Caco-2 (cell line): Measurements from ENCODE around the gene NFASC. TPM values are rescaled to one million over a fixed set of nuclear protein-coding genes. Genes with fewer than 3 reads are reported as not detected.

Experiments used
- BruUV-seq: library from RNA; stranded (reverse); fragments of 400-500 nt; replicated peaks from 2 replicates; lab custom pipeline; 2021; lab: Mats Ljungman, UMichigan
- CTCF ChIA-PET: fragments of 300-600 bp; sonication (Branson Sonifier 250); formaldehyde crosslinking; loops from one replicate; lab custom pipeline; 2022; ENCODE audit warnings: antibody characterized with exemption; lab: Charles Lee
- POLR2A ChIA-PET: fragments of 300-600 bp; sonication (Branson Sonifier 250); formaldehyde crosslinking; loops from one replicate; lab custom pipeline; 2022; ENCODE audit warnings: antibody characterized with exemption; lab: Charles Lee
- DNase-seq, 2 experiments: peaks; one replicate each; pipeline versions ENCODE4 v3.0.0 to v3.0.0-alpha.2; 2020 to 2022
- H3K27me3 ChIP-seq: replicated peaks from 2 replicates; pipeline ENCODE4 v1.6.0; 2011; ENCODE audit warnings: low read length; ENCODE audit not compliant: control insufficient read depth, insufficient read depth
- H3K36me3 ChIP-seq: 2 replicates; pipeline ENCODE4 v1.5.1; 2011; ENCODE audit warnings: low read length; ENCODE audit not compliant: control insufficient read depth, insufficient read depth
- H3K4me1 ChIP-seq: fragments of 250-450 bp; sonication (Bioruptor Pico); 2 replicates; pipeline ENCODE4 v1.5.1; 2020; ENCODE audit warnings: mild to moderate bottlenecking
- H3K4me3 ChIP-seq: 2 replicates; pipeline ENCODE4 v1.5.1; 2011; ENCODE audit warnings: low read depth, mild to moderate bottlenecking, control low read depth, low read length
- H3K9me3 ChIP-seq: fragments of 250-450 bp; sonication (Bioruptor Pico); 2 replicates; pipeline ENCODE4 v1.5.1; 2020; ENCODE audit warnings: mild to moderate bottlenecking, moderate library complexity
- H3K27ac Mint-ChIP-seq: one replicate; pipeline ENCODE4 v1.8.0; 2022; ENCODE audit warnings: mixed read lengths; ENCODE audit not compliant: unreplicated experiment
- H3K27me3 Mint-ChIP-seq: one replicate; pipeline ENCODE4 v1.8.0; 2022; ENCODE audit warnings: mixed read lengths; ENCODE audit not compliant: insufficient read depth, unreplicated experiment
- H3K36me3 Mint-ChIP-seq: one replicate; pipeline ENCODE4 v1.8.0; 2022; ENCODE audit warnings: mild to moderate bottlenecking, mixed read lengths; ENCODE audit not compliant: insufficient read depth, unreplicated experiment
- H3K4me1 Mint-ChIP-seq: one replicate; pipeline ENCODE4 v1.8.0; 2022; ENCODE audit warnings: low read depth, mixed read lengths; ENCODE audit not compliant: unreplicated experiment
- H3K4me3 Mint-ChIP-seq: one replicate; pipeline ENCODE4 v1.8.0; 2022; ENCODE audit warnings: mild to moderate bottlenecking, moderate library complexity, mixed read lengths; ENCODE audit not compliant: unreplicated experiment
- H3K9me3 Mint-ChIP-seq: one replicate; pipeline ENCODE4 v1.8.0; 2022; ENCODE audit warnings: mixed read lengths; ENCODE audit not compliant: unreplicated experiment
- CTCF ChIP-seq, 2 experiments: fragments of 200-600 bp in 1 of 2; IDR thresholded peaks; 1 replicate in 1 of 2; 2 replicates in 1 of 2; pipeline versions ENCODE4 v1.5.1 to v1.8.0; 2011 to 2022; ENCODE audit warnings: antibody characterized with exemption in 1 of 2, control low read depth in 1 of 2, inconsistent platforms in 1 of 2, low read depth in 1 of 2, low read length in 1 of 2, mild to moderate bottlenecking in 1 of 2, moderate library complexity in 1 of 2; ENCODE audit not compliant: insufficient read depth in 1 of 2, severe bottlenecking in 1 of 2, unreplicated experiment in 1 of 2
- intact Hi-C: fragments of 100-400 bp; cut with micrococcal nuclease; formaldehyde crosslinking; loops from one replicate; pipeline ENCODE4 v1.10.0; 2022; ENCODE audit not compliant: unreplicated experiment
- total RNA-seq: library from RNA; stranded (reverse); gene quantifications from 2 replicates; pipeline ENCODE4 v1.2.3, GENCODE V29; 2022

The NFASC gene
- total RNA-seq, 1 experiment from 2014 or later, result 1.3 TPM

GRCh38 chr1:205017001-205017400 lies 146.3 kb downstream of the NFASC start:
- DNase-seq, result no peak
- CTCF ChIA-PET, result no interaction called here
- H3K4me1 ChIP-seq, result no peaks in the 10 kb centered on the region
- BruUV-seq, result no TSS peak
- H3K9me3 Mint-ChIP-seq, result no peaks in the 10 kb centered on the region
- H3K36me3 Mint-ChIP-seq, result no peaks in the 10 kb centered on the region
- no peak overlapping the region for H3K27ac Mint-ChIP-seq
- H3K4me3 ChIP-seq, result no peak overlapping the region
- H3K4me3 Mint-ChIP-seq, result no peak overlapping the region
- H3K27me3 Mint-ChIP-seq, result peaks cover 8% of the 10 kb centered on the region
- POLR2A ChIA-PET, result no interaction called here
- intact Hi-C loops, result no loop called here
- no peak for TF ChIP-seq CTCF (IDR thresholded peaks at IDR 0.05; ENCODE audit: insufficient read depth in 1 of 2, low read depth in 1 of 2, low read length in 1 of 2, severe bottlenecking in 1 of 2, unreplicated experiment in 1 of 2)
- H3K27me3 ChIP-seq, result peaks cover 2% of the 10 kb centered on the region; the same call in 1 of the 2 replicates
- H3K36me3 ChIP-seq, result no peaks in the 10 kb centered on the region
- H3K4me1 Mint-ChIP-seq, result no peaks in the 10 kb centered on the region
- no peaks in the 10 kb centered on the region for H3K9me3 ChIP-seq

GRCh38 chr1:205017766-205018165 lies 147.1 kb downstream of the NFASC start:
- POLR2A ChIA-PET, result no interaction called here
- CTCF ChIA-PET, result interaction anchor here (1.5 kb wide), 1 partner anchor 44 kb away, joined by 4 read pairs; no protein-coding TSS in a partner anchor
- BruUV-seq, result no TSS peak

GRCh38 chr1:205018381-205018780 lies 147.7 kb downstream of the NFASC start:
- Mint-ChIP-seq H3K36me3 (no peaks in the 10 kb centered on the region), H3K4me1 (no peaks in the 10 kb centered on the region), H3K27ac (no peak overlapping the region), H3K4me3 (no peak overlapping the region), H3K27me3 (peaks cover 12% of the 10 kb centered on the region), H3K9me3 (no peaks in the 10 kb centered on the region)
- intact Hi-C loops, result no loop called here
- TF ChIP-seq CTCF (IDR thresholded peaks at IDR 0.05; ENCODE audit: insufficient read depth in 1 of 2, low read depth in 1 of 2, low read length in 1 of 2, severe bottlenecking in 1 of 2, unreplicated experiment in 1 of 2), result no peak
- Histone ChIP-seq H3K36me3 (no peaks in the 10 kb centered on the region), H3K4me3 (no peak overlapping the region), H3K4me1 (no peaks in the 10 kb centered on the region), H3K9me3 (no peaks in the 10 kb centered on the region), H3K27me3 (peaks cover 2% of the 10 kb centered on the region; the same call in 1 of the 2 replicates)
- POLR2A ChIA-PET, result no interaction called here
- CTCF ChIA-PET, result interaction anchor here (1.5 kb wide), 1 partner anchor 43 kb away, joined by 4 read pairs; no protein-coding TSS in a partner anchor
- no peak for DNase-seq
- BruUV-seq, result no TSS peak

More at GRCh38 chr1:205017766-205018165, 147.1 kb downstream of the NFASC start:
- H3K36me3 ChIP-seq, result no peaks in the 10 kb centered on the region
- no peak for TF ChIP-seq CTCF (IDR thresholded peaks at IDR 0.05; ENCODE audit: insufficient read depth in 1 of 2, low read depth in 1 of 2, low read length in 1 of 2, severe bottlenecking in 1 of 2, unreplicated experiment in 1 of 2)
- peaks cover 2% of the 10 kb centered on the region; the same call in 1 of the 2 replicates for H3K27me3 ChIP-seq
- no peaks in the 10 kb centered on the region for H3K4me1 Mint-ChIP-seq
- DNase-seq, result no peak
- no peaks in the 10 kb centered on the region for H3K36me3 Mint-ChIP-seq
- H3K9me3 Mint-ChIP-seq, result no peaks in the 10 kb centered on the region
- intact Hi-C loops, result no loop called here
- no peaks in the 10 kb centered on the region for H3K9me3 ChIP-seq
- H3K4me3 Mint-ChIP-seq, result no peak overlapping the region
- H3K27me3 Mint-ChIP-seq, result peaks cover 9% of the 10 kb centered on the region
- no peak overlapping the region for H3K27ac Mint-ChIP-seq
- H3K4me1 ChIP-seq, result no peaks in the 10 kb centered on the region
- H3K4me3 ChIP-seq, result no peak overlapping the region
